Activated CD4-positive, alpha-beta T cell treated with anti-CD3 and anti-CD28 coated beads, Interleukin-2, amount 50 U/mL, for 24 hours (primary cell): ENCODE data around the gene ESF1.
A peak's percentile ranks its signal among the peaks of the same experiment; 100 is the strongest.

ENCODE experiments used
- DNase-seq, 2 donors: peaks; one replicate each; pipeline ENCODE4 v3.0.0-alpha.2; 2020; ENCODE audit warnings: low read depth in 1 of 2, low spot score in 1 of 2

The ESF1 gene, protein sequence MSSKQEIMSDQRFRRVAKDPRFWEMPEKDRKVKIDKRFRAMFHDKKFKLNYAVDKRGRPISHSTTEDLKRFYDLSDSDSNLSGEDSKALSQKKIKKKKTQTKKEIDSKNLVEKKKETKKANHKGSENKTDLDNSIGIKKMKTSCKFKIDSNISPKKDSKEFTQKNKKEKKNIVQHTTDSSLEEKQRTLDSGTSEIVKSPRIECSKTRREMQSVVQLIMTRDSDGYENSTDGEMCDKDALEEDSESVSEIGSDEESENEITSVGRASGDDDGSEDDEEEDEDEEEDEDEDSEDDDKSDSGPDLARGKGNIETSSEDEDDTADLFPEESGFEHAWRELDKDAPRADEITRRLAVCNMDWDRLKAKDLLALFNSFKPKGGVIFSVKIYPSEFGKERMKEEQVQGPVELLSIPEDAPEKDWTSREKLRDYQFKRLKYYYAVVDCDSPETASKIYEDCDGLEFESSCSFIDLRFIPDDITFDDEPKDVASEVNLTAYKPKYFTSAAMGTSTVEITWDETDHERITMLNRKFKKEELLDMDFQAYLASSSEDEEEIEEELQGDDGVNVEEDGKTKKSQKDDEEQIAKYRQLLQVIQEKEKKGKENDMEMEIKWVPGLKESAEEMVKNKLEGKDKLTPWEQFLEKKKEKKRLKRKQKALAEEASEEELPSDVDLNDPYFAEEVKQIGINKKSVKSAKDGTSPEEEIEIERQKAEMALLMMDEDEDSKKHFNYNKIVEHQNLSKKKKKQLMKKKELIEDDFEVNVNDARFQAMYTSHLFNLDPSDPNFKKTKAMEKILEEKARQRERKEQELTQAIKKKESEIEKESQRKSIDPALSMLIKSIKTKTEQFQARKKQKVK

DNA sequence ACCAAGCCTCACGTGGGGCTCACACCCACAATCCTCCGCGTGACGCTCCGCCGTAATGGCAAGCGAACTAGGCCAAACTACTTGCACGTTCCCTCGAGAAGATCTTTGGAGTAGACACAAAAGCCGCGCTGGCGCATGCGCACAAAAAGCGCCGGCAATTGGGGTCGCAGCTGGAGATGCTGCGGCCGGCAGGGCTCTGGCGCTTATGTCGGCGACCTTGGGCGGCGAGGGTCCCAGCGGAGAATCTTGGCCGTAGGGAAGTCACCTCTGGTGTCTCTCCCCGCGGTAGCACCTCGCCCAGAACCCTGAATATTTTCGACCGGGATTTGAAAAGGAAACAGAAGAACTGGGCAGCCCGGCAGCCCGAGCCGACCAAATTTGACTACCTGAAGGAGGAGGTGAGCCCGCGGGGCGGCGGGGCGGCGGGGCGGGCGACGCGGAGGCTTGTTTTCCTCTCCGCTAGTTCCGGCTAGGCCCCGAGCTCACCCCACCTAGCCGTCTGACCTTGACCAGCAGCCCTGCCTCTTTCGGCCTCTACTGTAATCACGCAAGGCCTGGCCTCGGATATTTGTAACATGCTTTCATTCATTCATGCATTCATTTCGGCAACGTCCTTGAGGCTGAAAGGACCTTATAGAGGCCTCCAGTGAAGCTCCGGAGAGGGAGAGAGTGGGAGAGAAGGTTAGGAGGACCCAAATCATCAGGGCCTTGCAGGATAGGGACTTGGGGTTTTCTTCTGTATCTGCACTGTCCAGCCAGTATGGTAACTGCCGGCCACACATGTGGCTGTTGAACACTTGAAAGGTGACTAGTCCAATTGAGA, at the start of gene ESF1, which contains the start of gene NDUFAF5:
Gene ESF1, minus strand, starts transcription at position 27 of the 823 bp plus-strand sequence. CDS start 1,779 bp downstream, outside the sequence.
Gene NDUFAF5, plus strand, starts transcription at position 136 of the 823 bp plus-strand sequence. Its CDS starts 41 bp downstream, at position 177.
- DNase-seq = peak; percentile 86 to 92

DNA sequence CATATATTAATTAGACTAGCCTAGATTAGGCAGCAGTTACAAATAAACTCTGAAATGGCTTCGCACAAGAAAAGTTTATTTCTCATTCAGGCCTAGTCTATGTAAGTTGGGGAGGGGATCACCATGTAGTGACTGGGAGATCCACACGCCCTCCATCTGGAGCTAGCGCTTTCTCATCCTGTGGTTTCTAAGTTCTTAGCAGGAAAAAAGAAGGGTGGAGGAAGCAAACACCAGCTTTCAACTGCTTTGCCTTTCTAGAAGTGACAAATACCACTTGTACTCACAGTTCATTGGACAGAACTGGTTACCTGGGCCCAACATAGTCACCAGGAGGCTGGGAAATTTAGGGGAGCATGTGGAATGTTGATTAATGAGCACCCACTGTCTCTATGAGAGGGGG, 46.8 kb upstream of the ESF1 start:
- DNase-seq = no peak

DNA sequence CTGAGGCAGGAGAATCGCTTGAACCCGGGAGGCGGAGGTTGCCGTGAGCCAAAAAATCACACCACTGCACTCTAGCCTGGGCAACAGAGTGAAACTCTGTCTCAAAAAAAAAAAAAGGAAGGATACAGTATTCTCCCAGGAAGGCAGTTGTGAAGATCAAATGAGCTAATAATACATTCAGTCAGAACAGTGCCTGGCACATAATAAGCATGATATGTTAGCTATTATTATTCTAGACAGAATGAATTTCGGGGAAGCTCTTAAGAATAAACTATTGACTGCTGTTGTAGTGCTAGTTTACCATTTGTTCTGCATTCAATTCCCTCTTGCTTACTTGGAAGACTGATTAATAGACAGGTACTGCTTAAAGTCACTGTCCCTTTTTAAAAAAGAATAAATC, 40.7 kb upstream of the ESF1 start:
- DNase-seq = no peak

GRCh38 chr20:13824459-13824858, 39.7 kb upstream of the ESF1 start:
- no peak for DNase-seq

GRCh38 chr20:13822459-13822858, 37.7 kb upstream of the ESF1 start:
- no peak for DNase-seq

GRCh38 chr20:13821876-13822275, 37.2 kb upstream of the ESF1 start:
- no peak for DNase-seq

GRCh38 chr20:13819885-13820645, 35.3 kb upstream of the ESF1 start:
- DNase-seq = peak in 1 of 2 donors; percentile 11

GRCh38 chr20:13817342-13817741, 32.6 kb upstream of the ESF1 start:
- no peak for DNase-seq

DNA sequence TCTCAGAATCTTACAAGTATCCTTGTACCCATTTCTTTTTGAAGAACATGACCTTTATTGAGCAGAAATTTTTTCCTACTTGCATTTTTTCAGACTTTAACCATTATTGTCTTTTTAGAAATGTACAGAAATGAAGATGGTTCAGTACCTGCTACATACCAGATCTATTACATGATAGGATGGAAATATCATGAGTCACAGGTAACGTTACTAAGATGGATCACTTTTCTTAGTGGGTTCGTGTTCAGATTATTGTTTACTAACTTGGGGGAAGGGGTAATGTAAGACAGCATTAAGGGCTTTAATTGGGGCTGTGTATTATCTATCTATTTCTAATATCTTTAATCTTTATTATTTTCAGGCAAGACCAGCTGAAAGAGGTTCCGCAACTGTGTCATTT, 32.0 kb upstream of the ESF1 start:
- no peak for DNase-seq

DNA sequence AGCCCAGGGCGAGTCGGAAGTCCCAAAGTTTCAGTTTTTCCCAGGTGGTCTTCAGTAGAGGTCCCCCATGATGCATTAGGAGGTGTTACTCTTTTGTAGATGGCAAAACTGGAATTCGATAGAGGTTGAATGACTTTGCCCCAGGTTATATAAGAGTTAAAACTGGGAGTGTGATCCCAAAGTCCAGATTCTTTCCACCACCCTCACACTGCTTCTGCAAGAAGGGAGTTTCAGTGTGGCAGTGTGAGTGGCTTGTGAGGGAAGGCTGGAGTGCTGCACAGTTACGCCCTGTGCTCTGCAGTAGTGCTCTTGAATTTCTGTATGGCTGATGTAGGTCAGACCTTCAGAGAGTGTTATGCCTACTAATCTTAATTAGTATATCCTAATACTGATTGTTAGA, 30.0 kb upstream of the ESF1 start:
- DNase-seq = no peak

DNA sequence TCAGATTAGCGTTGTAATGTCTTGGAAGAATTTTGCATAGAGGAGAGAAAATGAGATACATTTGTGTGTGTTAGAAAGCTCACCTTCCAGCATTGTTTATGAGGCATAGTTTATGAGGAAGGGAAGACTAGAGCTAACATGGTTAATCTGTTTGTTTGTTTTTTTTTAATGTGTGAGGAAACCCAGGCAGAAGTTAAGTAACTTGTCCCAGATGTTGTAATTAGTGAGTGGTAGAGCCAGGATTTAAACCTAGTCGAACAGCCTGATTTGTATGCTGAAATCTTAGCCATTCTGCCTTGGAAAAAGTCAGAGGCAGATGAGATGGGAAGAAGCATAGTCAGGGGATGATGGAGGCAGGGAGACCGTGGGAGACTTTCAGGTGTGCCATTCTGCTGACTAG, 29.2 kb upstream of the ESF1 start:
- DNase-seq = no peak

- DNase-seq = no peak
Measured at GRCh38 chr20:13810446-13810845, 25.7 kb upstream of the ESF1 start.

- DNase-seq = no peak
Measured at GRCh38 chr20:13809855-13810254, 25.1 kb upstream of the ESF1 start.

DNA sequence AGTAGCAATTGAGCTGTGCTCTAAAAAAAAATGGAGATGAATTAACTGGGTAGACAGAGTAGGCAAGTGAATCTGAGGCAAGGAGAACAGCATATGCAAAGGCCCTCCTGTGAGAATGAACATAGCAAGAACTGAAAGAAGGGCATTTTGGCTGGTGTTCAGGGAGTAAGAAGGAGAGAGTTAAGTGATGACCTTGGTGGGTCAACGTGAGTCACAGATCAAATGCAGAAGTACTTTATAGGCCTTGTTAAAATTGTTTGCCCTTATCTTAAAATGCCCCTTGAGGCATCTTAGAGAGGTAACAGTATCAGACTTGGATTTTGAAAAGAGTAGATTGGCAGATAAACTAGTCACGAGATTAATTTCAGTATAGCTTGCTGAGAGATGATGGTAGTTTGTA, 24.7 kb upstream of the ESF1 start:
- DNase-seq = no peak

- no peak for DNase-seq
Measured at GRCh38 chr20:13800728-13801134, 16.0 kb upstream of the ESF1 start.

DNA sequence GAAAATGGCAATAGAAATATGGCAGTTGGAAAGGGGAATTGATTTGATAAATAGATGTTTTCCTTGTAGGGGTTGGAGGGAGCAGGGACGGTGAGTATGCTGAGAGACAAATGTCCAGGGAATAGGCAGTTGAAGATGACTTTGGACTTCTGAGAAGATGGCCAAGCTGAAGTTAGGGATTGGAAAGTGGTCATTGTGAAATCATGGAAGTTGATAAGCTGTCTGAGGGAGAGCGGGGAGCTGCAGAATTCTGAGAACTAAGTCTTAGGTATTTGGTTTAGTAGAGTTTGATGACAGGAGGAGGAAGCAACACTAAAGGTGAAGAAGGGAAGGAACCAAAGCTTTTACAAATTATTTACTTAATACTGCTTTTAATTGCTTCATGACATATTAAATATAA, 15.3 kb upstream of the ESF1 start:
- DNase-seq = no peak

DNA sequence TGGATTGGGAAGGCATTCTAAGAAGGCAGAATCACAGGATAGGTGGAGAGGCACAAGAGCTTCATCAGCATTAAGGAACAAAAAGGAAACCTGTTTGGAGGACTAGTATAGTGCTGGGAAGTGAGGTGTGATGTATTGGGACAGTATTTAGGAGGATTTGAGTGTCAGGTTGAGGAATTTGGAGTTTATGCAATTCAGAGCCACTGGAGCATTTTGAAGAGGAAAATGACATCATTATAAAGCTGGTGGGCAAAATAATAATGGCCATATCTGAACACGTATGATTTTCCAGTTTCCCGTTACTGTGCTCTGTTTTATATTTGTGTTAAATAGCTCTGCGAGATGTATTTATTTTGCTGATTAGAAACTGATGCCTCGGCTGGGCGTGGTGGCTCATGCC, 14.3 kb upstream of the ESF1 start:
- no peak for DNase-seq

GRCh38 chr20:13794667-13795066, 9.9 kb upstream of the ESF1 start:
- no peak for DNase-seq

DNA sequence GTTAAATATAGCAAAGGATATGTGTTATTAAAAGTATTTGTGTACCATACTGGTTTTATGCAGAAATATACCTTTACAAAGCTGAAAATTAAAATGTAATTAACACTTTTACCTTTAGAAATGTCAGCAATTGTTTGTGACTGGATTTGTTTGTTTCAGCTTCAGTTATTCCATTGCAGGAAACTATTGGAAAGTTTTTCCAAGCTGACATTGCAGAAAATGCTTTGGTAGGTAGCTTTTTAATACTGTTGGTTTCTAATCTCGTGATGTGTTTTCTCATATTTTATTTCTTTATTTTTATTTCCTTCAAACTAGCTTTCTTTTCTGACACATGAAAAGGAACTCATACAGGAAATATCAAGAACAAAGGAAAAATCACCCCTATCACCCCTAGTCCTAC, 8.3 kb upstream of the ESF1 start:
- no peak for DNase-seq
